Activated CD8-positive, alpha-beta T cell treated with anti-CD3 and anti-CD28 coated beads for 36 hours (primary cell): ENCODE data around the gene PINK1. TPM values are rescaled to one million over a fixed set of nuclear protein-coding genes. Genes with fewer than 3 reads are reported as not detected.

Experiments used
- ATAC-seq: fragments of 200-7000 bp; cut with Tn5 transposase; one replicate; pipeline ENCODE4 v1.10.0; 2021; ENCODE audit warnings: mild to moderate bottlenecking, moderate library complexity
- CTCF ChIA-PET: fragments of 350-600 bp; sonication (Branson Sonifier 250); formaldehyde crosslinking; loops from one replicate; lab custom pipeline; 2021; ENCODE audit warnings: antibody characterized with exemption; lab: Charles Lee
- POLR2A ChIA-PET: fragments of 350-600 bp; sonication (Branson Sonifier 250); formaldehyde crosslinking; loops from one replicate; lab custom pipeline; 2021; ENCODE audit warnings: antibody characterized with exemption; lab: Charles Lee
- DNase-seq: peaks from one replicate; pipeline ENCODE4 v3.0.0-alpha.2; 2020
- H3K27ac Mint-ChIP-seq: one replicate; pipeline ENCODE4 v1.8.0; 2021; ENCODE audit warnings: mild to moderate bottlenecking, mixed read lengths
- H3K27me3 Mint-ChIP-seq: one replicate; pipeline ENCODE4 v1.8.0; 2021; ENCODE audit warnings: mixed read lengths
- H3K36me3 Mint-ChIP-seq: one replicate; pipeline ENCODE4 v1.8.0; 2021; ENCODE audit warnings: low read depth, mixed read lengths
- H3K4me1 Mint-ChIP-seq: one replicate; pipeline ENCODE4 v1.8.0; 2021; ENCODE audit warnings: low read depth, mixed read lengths
- H3K4me3 Mint-ChIP-seq: one replicate; pipeline ENCODE4 v1.8.0; 2021; ENCODE audit warnings: mild to moderate bottlenecking, moderate library complexity, mixed read lengths
- H3K9me3 Mint-ChIP-seq: one replicate; pipeline ENCODE4 v1.8.0; 2021; ENCODE audit warnings: mixed read lengths
- CTCF ChIP-seq: fragments of 200-600 bp; IDR thresholded peaks from one replicate; pipeline ENCODE4 v1.8.0; 2022; ENCODE audit warnings: antibody characterized with exemption, mild to moderate bottlenecking
- intact Hi-C: fragments of 100-400 bp; cut with micrococcal nuclease; formaldehyde crosslinking; loops from one replicate; pipeline ENCODE4 v1.10.0; 2022
- total RNA-seq, 2 experiments: library from RNA; stranded (reverse); gene quantifications; one replicate each; pipeline ENCODE4 v1.2.3, GENCODE V29; 2021

PINK1 gene
- total RNA-seq, 2 experiments from 2014 or later, result 2.7 to 3.3 TPM

- DNase-seq, result peak; percentile 79
- Mint-ChIP-seq H3K4me1 (no peaks in the 10 kb centered on the region), H3K27ac (no peak overlapping the region), H3K4me3 (no peak overlapping the region), H3K36me3 (no peaks in the 10 kb centered on the region), H3K9me3 (no peaks in the 10 kb centered on the region), H3K27me3 (no peaks in the 10 kb centered on the region)
- intact Hi-C loops, result loop anchor here (5.0 kb wide), 1 partner anchor 118 kb away; no protein-coding TSS in a partner anchor
- peak; percentile 90 for ATAC-seq
- POLR2A ChIA-PET, result interaction anchor here (1.0 to 1.2 kb wide), 2 partner anchors 21 to 140 kb away, joined by 3 to 4 read pairs; partner anchors contain the start of gene DDOST
- peak; percentile 80 for TF ChIP-seq CTCF
- CTCF ChIA-PET, result interaction anchor here (1.0 to 3.5 kb wide), 7 partner anchors 10 to 134 kb away, joined by 3 to 22 read pairs (median 9); partner anchors contain the start of gene DDOST
These were observed 6.9 kb downstream of the PINK1 start for GRCh38 chr1:20640183-20640597.

GRCh38 chr1:20641975-20642374, 8.7 kb downstream of the PINK1 start:
- H3K4me1 Mint-ChIP-seq, result no peaks in the 10 kb centered on the region
- no peak for TF ChIP-seq CTCF
- ChIA-PET POLR2A (interaction anchor here (0.7 kb wide), 1 partner anchor 19 kb away, joined by 4 read pairs; the partner anchor contains the start of gene DDOST), CTCF (interaction anchor here (1.2 to 2.2 kb wide), 3 partner anchors 10 to 119 kb away, joined by 3 to 8 read pairs (median 8); no protein-coding TSS in a partner anchor)
- DNase-seq, result no peak
- H3K36me3 Mint-ChIP-seq, result no peaks in the 10 kb centered on the region
- H3K27me3 Mint-ChIP-seq, result no peaks in the 10 kb centered on the region
- intact Hi-C loops, result loop anchor here (5.0 kb wide), 1 partner anchor 120 kb away; no protein-coding TSS in a partner anchor
- ATAC-seq, result no peak
- H3K27ac Mint-ChIP-seq, result no peak overlapping the region
- no peak overlapping the region for H3K4me3 Mint-ChIP-seq
- no peaks in the 10 kb centered on the region for H3K9me3 Mint-ChIP-seq

- Mint-ChIP-seq H3K27me3 (no peaks in the 10 kb centered on the region), H3K4me1 (no peaks in the 10 kb centered on the region), H3K27ac (no peak overlapping the region), H3K36me3 (no peaks in the 10 kb centered on the region), H3K4me3 (no peak overlapping the region), H3K9me3 (no peaks in the 10 kb centered on the region)
- DNase-seq (no peak), ATAC-seq (no peak)
- TF ChIP-seq CTCF, result no peak
- POLR2A ChIA-PET, result interaction anchor here (1.2 kb wide), 1 partner anchor 17 kb away, joined by 5 read pairs; the partner anchor contains the start of gene DDOST
- intact Hi-C loops, result loop anchor here (5.0 kb wide), 1 partner anchor 121 kb away; no protein-coding TSS in a partner anchor
- CTCF ChIA-PET, result interaction anchor here (0.9 to 1.2 kb wide), 2 partner anchors 9 to 53 kb away, joined by 3 to 4 read pairs; no protein-coding TSS in a partner anchor
These were observed 9.8 kb downstream of the PINK1 start for GRCh38 chr1:20643080-20643479.

GRCh38 chr1:20644416-20644815, 11.2 kb downstream of the PINK1 start:
- POLR2A ChIA-PET, result no interaction called here
- H3K36me3 Mint-ChIP-seq, result peaks cover 7% of the 10 kb centered on the region
- no peak overlapping the region for H3K27ac Mint-ChIP-seq
- ATAC-seq, result no peak
- no peak for DNase-seq
- CTCF ChIA-PET, result no interaction called here
- H3K27me3 Mint-ChIP-seq, result no peaks in the 10 kb centered on the region
- no peaks in the 10 kb centered on the region for H3K9me3 Mint-ChIP-seq
- intact Hi-C loops, result loop anchor here (5.0 kb wide), 1 partner anchor 122 kb away; no protein-coding TSS in a partner anchor
- no peak overlapping the region for H3K4me3 Mint-ChIP-seq
- no peaks in the 10 kb centered on the region for H3K4me1 Mint-ChIP-seq
- no peak for TF ChIP-seq CTCF

- Mint-ChIP-seq H3K4me1 (no peaks in the 10 kb centered on the region), H3K27ac (no peak overlapping the region), H3K36me3 (peaks cover 14% of the 10 kb centered on the region), H3K4me3 (no peak overlapping the region), H3K27me3 (no peaks in the 10 kb centered on the region), H3K9me3 (no peaks in the 10 kb centered on the region)
- CTCF ChIA-PET, result interaction anchor here (0.7 to 2.1 kb wide), 4 partner anchors 12 to 123 kb away, joined by 3 to 5 read pairs (median 4); no protein-coding TSS in a partner anchor
- ATAC-seq (no peak), DNase-seq (no peak)
- intact Hi-C loops, result no loop called here
- no peak for TF ChIP-seq CTCF
- POLR2A ChIA-PET, result interaction anchor here (0.6 to 0.9 kb wide), 3 partner anchors 14 to 206 kb away, joined by 3 read pairs; no protein-coding TSS in a partner anchor
These were observed 12.2 kb downstream of the PINK1 start for GRCh38 chr1:20645414-20645813.
